C4-2B (cell line): ENCODE data around the gene TFAP2B.

Source experiments
- CTCF ChIP-seq: fragments of 450-650 bp; conservative IDR thresholded peaks from 2 replicates; pipeline ENCODE4 v1.5.1; 2017; ENCODE audit warnings: mild to moderate bottlenecking
- ZFX ChIP-seq: fragments of 450-650 bp; IDR thresholded peaks from 2 replicates; pipeline ENCODE4 v1.6.1; 2017

GRCh38 chr6:50804283-50804682 is 14.4 kb upstream of the TFAP2B start:
- TF ChIP-seq ZFX = no peak
- no peak for TF ChIP-seq CTCF
